Effector CD4-positive, alpha-beta T cell (primary cell): ENCODE measurements around the gene MYH2. TPM values are rescaled to one million over a fixed set of nuclear protein-coding genes. Genes with fewer than 3 reads are reported as not detected.
"Not testable (repeated sequence)": the region's sequence is repeated elsewhere in the genome, so short reads cannot be mapped to it uniquely, and the experiment has no call there.

ENCODE experiments used
- DNase-seq: peaks from one replicate; pipeline ENCODE4 v3.0.0-alpha.2; 2020
- total RNA-seq: gene quantifications from one replicate; lab custom pipeline; 2026; lab: John Stamatoyannopoulos, UW

The MYH2 gene
- total RNA-seq = not detected

DNA sequence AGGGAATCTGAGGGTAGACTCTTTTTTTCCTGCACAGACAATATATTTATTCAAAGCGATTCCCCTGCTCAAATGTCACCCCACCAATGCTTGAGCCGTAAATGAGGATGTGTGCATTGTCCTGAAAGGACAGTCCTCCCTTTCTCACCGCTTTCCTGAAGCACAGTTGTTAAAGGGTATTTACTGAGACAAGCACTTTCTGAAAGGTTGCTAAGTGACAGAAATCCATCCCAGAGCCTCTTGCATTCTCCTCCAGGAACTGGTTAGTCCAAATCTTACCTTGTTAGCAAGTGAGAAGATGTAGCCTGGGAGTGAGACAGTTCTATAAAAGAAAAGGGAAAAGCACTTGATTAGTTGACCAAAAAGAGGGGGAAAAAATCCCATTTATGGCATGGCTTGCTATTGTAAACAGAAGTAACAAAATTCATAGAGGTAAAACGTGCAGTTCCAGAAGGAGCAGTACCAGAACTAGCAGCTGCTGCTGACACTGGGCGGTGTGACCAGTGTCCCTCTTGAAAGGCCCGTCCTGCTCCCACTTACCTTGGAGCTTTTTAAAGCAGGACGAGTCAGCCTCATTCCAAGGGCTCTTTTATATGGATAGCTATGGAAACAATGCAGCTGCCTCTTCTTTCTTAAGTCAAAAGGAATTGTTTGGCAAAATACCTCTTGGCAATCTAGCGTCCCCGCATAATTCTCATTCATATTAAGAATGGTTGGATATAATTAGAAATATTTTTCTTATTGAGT is at the start of gene MYH2:
Gene MYH2 (minus strand): TSS at position 563 of the 747 bp plus-strand sequence. CDS start 1,738 bp downstream, outside the sequence.
- no peak for DNase-seq

DNA sequence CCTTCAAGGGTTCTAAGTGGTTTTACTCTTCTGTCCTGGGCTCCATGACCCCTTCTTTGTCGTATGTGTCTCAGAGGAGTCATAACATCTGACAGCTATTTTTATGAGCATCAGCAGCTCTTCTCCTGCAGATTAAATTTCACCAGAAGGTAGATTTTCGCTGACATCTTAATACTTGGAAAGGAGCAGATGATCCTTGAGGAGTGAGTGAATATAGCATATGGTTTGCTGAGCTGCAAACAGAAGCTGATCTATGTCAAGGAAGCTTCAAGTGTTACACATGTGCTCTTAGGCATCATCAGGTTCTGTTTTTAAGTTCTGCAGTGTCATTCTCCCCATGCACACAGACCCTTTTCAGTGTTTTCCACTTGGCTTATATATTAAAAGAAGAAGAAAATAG is 49.2 kb upstream of the MYH2 start:
- DNase-seq = no peak

DNA sequence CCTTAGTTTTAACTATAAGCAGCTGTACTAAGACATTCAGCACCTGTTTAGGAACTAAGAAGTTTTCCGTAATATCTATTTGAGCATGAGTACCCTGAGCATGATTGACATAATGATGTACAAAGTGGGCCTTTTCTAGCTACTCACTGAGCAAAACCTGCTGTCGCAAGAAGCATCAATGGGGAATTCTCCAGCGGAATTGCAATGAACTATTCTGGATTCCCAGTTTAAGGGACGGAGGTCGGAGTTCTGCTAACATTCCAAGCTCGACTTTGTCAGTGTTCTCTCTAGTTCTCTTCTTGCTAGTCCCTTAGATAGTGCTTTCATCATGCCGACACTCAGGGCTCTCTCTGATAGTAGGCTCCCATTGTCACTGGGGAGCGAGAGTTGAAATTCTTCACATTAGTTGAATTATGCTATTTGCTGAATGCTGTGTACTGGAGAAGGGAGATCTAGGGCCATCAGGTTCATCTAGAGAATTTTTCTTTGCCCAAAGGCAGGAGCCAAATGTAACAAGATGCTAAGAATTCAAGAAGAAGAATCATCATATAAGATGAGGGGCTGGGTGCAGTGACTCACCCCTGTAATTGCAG is 40.2 kb upstream of the MYH2 start:
- no peak for DNase-seq

DNA sequence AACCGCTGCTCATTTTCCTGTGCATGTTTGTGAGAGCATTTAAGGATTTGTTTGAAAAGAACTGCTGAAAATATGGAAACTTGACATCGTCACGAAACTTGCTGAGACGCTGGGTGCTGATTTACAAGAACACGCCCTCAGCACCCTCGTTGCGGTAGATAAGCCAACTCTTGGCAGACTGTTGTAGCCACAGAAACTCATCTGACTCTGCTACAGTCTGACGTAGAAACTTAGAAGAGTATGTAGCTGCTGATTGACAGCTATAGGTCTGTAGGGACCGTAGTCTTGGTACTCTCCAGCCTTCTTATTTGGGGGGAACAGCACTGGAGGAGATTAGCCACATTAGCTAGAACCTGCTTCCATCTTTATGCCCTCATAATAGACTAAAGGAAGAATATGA is 36.1 kb upstream of the MYH2 start:
- no peak for DNase-seq

DNA sequence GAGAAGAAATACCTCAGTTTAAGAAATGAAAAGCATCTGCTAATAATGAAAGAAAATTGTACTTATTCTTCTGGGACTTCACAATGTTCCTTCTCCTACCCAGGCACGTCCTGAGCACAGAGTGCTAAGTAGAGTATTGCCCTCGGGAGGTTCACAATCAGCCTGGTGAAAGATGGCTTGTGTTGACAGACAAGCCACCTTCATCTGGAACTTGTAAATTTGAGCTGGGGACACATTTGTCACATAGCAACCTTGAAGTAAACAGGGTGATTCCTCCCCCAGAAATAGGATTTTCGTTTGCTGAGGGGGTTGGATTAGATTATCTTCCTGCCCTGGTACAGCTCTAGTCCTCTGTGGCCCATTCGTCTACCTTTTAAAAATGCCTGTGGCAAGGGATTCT is 34.4 kb upstream of the MYH2 start:
- no peak for DNase-seq

DNA sequence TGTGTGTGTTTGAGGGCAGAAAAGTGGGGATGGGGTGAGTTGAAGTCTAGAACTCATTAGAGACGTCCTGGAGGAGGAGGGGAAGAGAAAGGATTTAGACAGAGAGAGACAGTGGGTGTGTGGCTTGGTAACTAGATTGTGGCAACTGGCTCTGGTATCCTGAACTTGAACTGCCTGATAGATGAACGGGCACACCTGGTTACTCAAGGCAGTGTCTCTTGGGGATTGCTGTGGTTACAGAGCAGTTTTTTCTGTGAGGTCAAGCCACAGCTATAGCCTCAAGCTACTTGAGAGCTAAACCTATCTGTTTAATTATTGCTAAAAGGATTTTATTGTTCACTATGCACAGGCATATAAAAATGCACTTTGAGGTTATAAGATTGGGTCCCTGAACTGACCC is 29.8 kb upstream of the MYH2 start:
- no peak for DNase-seq

DNA sequence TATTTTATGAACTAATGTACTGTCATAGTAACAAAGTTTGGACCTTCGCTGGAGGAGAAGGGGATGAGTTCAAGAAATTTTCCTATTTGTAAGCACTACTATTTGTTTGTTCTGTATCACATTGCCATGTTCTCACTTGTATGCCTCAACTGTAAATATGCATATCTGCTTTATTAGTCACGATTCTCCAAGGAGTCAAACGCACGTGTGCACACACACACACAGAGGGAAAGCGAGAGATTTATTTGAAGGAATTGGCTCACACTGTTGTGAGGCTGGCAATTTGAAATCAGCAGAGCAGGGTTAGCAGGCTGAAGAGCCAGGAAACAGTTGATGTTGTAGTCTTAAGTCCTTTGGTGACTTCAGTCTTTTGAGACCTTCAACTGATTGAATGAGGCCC is 24.9 kb upstream of the MYH2 start:
- no peak for DNase-seq

DNA sequence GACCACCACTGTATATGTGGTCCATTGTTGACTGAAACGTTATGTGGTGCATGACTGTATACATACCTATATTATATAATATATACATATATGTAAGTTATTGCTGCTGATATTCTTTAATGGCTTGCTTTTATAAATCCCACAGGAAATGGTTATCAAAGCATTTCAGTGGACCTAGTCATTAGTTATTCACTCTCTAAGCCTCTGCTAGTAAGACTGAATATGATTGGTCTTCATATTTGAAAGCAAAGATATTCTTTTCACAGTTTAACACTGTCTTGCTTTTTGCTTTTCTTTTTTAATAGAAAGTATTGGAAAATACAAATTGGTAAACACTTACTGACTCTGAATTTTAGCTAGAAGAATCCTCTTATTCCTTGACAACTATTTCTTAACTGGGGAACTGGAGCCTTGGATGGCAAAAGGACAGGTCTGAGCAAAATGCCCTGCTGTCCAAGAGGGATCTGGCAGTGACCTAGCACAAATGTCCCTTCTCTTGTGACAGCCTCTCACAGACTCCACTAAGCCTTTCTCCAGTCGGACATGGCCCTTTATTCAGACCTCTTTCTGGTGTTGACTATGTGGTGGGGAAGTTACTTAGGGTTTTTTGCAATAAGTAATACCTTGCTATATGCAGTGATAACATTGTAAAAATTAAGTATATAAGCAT is 14.7 kb upstream of the MYH2 start:
- no peak for DNase-seq

DNA sequence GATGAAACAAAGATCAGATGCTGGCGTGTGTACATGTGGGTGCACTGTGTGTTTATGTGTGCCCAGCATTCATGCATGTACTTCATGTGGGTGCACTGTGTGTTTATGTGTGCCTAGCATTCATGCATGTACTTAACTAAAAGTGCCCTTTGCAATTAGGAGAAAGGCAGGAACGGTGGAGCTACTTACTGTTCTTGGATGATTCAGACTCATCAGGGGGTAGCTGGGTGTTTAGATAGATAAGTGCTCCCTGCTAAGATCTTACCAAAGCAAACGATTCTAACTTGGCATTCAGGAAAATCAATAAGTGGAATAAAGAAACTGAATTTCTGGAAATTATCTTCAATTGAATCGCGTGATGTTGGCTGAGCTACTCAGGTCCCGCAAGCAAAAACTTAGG is 8.6 kb upstream of the MYH2 start:
- no peak for DNase-seq

DNA sequence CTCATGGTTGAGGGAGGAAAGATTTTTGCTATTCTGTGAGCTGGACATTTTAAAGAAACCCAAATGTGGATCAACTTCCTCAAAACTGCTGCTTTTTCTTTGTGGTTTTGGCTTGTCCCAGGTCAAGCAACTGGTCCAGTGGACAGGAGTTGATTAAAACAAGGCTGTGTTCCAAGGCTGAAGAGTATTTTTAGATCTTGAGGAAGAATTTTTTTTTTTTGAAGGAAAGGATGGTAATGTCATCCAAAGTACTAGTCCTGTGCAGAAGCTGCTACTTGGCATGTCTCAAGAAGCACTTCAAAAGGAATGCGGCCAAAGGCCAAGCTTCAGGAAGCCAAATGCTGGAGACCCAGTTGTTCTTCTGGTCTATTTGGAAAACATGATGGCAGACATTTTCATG is 8.0 kb upstream of the MYH2 start:
- no peak for DNase-seq

DNA sequence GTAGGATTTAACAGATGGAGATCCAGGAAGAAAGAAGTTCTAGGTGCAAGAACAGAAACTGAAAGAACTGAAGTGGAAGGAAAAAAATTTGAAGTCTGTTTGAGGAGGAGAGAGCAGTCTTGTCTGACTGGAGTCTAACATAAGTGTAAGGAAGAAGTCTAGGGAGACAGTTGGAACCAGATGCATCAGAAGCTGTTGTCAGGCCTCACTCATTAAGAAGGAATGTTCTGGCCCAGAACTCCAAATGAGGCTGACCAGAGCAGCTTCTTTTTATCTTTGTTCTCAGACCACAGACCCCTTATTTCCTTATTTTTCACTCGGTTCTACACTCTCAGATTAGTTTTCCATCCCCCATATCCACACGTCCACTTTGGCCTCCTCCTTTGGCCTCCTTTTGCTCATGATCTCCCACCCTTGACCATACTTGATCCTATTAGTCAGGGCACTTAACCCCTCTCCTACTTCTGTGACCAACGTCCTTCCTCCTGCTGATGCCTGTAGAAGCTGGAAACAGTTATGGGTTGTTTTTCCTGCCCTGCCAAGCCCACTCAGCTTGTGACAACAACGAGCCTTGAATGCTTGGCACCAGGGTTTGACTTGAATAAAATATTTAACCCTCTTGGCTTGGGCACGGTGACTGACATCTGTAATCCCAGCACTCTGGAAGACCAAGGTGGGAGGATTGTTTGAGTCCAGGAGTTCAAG is 7.0 kb upstream of the MYH2 start:
- no peak for DNase-seq

DNA sequence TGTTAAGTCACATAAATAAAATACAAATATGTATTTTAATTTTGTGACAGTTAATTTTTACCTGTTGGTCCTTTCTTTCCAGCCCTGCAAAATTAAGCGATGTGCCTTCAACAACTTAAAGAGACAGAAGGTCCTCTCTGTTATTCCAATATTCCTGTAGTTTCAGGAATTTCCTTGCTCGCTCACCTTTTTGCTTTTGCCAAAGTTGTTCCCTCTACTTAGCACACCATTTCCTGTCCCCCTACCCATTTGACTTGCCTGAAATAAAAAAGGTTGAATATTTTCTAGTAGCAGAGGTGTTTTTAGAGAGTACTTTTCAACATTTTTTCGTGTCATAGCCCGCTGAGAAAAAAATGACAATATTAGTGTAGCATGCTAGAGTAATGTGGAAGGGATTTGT is 556 bp upstream of the MYH2 start:
- DNase-seq = no peak

DNA sequence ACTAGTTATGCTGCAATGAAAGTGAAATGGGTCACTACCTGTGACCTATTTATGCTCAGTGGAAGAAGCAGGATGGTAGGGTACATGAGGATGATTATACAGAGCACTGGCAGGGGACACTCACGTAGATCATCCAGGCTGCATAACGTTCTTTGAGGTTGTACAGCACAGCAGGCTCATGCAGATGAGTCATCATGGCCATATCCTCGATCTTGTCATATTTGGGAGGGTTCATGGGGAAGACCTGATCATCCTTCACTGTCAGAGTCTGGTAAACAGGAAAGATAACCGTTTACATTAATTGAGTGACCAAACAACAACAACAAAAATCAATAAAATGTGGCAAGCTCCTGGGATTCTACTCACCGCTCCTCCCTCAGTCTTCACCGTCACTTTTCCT is 2.1 kb downstream of the MYH2 start:
- no peak for DNase-seq

DNA sequence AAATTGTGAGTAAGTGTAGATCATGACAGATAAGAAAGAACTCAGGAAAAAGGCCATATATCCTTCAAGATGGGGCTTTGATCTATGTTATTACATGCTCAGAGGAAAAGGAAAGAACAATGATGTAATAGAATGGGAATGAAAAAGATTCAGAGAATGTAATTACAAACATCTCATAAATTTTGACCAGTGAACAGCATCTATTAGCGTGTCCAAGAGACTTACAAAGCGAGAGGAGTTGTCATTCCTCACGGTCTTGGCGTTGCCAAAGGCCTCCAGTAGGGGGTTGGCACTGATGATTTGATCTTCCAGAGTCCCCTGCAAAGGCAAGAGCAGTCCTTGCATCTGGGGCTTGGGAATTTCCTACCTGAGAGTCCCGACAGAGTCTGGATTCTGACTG is 6.0 kb downstream of the MYH2 start:
- not testable (repeated sequence) for DNase-seq

DNA sequence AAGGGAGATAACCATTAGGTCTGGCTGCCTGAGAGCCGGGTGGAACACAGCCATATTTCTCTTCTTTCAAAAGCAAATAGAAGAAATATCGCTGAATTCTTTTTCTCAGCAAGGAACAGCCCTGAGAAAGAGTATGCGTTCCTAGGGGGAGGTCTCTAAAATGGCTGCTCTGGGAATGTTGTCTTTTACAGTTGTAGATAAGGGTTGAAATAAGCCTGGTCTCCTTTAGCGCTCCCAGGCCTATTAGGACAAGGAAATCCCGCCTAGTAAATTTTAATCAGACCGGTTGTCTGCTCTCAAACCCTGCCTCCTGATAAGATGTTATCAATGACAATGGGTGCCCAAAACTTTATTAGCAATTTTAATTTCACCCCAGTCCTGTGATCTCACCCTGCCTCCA is 8.3 kb downstream of the MYH2 start:
- DNase-seq = not testable (repeated sequence)

DNA sequence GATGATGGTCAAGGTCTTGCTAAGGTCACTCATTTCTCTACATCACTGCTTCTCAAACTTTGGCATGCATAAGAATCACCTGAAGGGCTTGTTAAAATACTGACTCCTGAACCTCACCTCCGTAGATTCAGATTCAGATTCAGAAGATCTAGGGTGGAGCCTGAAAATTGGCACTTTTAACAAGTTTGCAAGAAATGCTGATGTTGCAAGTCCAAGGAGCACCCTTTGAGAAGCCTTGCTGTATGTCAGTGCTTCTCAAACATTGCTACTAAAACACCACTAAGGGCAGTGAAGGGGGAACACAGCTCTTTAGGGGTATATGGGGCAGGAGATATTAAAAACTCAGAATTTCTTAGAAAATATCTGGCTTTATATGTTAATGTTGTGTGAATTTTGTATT is 17.4 kb downstream of the MYH2 start:
- DNase-seq = no peak

DNA sequence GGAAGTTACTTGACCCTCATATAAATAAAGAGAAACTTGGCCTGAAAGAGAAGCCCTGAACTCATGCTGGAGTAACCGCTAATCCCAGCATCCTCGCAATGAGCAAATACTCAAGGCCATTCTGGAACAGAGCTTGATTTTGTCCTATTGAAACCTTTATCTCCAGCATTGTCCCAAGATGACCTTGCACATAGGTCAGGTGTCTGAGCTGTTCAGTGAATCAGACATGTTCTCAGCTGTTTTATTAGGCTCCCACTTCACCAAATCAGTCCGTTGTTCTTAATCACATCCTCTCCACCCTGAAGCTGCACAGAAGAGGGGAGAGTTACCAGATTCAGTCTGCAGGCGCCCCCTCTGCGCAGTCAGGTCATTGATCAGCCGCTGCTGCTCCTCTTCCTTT is 22.0 kb downstream of the MYH2 start:
- no peak for DNase-seq

DNA sequence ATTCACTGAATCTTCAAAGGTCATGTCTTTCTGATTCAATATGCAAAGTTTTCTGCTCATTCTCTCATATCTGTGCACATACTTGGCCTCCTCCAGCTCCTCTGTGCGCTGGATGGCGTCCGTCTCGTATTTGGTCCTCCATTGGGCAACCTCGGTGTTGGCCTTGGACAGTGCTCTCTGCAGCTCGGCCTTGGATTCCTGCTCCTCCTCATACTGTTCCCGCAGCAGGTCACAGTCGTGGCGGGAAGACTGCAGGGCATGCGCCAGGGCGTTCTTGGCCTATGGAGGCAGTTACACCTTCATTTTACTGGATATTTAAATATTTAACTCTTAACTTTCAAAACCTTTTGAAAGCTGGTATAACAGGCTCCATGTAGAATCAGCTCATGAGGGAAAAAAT is 22.9 kb downstream of the MYH2 start:
- no peak for DNase-seq

DNA sequence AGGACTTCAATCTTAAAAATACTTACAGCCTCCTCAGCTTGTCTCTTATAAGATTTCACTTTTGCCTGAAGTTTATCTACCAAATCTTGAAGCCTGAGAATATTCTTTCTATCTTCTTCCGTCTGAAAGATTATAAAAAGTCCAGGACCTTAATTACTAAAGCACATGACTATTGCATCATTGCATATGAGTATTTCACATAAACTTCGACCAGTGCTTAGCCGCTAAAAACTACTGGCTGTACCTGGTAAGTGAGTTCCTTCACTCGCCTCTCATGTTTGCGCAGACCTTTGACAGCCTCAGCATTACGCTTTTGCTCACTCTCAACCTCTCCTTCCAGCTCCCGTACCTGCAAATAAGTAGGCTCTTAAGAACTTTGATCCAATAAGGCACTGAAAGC is 26.4 kb downstream of the MYH2 start:
- DNase-seq = no peak

DNA sequence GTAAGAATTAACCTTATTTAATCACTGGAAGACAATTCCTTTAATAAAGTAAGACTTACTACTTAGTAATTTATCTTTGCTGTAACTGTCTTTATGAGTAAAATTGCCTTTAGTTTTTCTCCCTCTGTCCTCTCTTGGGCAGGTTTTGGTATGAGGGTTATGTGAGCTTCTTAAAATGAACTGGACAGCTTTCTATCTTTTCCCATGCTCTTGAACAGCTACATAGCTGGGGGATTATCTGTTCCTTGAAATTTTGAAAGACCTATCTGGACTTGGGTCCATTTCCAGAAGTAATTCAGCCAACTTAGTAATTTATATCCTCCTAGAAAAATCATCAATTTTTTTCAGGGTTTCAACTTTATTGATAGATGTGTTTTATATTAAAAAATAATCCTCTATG is 27.5 kb downstream of the MYH2 start:
- DNase-seq = no peak

DNA sequence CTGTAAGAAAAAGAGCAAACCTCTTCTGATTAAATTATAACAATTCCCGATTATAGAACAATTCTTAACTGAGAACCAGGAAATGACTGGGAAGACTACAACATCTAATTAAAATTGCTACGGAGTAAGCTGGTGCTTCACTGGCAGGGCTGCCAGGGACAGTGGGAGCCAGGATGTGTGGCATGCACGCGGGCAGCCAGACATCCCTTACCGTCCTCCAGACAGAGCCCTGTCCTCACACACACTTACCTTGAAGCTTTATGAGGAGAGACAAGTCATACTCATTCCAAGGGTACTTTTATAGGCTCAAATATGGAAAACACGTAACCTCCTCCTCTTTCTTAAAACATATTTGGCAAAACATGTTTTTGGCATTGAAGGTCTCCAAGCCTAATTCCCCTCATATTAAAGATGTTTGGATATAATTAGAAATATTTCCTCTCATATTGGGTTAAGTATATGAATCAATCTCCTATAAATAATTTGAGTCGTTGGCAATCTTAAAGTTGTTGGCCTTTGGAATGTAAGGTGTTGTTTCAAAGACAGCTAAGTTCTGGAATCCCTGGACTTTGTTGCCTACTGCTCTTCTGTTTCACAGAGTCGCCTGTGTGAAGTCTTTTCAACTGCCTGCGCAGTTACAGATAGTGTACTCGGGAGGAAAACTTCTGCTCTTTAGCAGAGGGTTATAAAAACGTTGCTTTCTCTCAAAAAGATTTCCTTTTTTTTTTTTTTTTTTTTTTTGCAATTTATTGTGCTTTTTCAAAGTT is 31.0 kb downstream of the MYH2 start, which contains the start of gene MYH1:
Gene MYH1 (minus strand): TSS at position 272 of the 767 bp plus-strand sequence. CDS start 1,900 bp downstream, outside the sequence.
- no peak for DNase-seq

DNA sequence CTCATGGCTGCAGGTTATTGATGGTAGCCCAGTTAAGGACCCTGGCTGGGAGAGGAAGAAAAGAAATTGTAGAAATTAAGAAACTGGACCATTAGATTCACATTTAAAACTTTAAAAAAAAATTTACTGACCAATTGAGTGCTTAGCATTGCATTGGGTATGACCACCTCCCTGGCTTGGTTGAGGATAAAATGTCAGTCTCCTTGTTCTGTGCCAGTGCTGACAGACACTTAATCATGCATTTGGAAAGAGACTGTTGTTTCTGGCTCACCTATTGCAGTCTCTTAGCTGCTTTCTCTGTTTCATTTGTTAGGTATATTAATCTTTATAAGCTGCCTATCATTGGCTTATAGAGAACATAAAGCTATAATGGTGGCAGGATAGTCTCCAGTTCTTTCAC is 32.8 kb downstream of the MYH2 start:
- DNase-seq = no peak

DNA sequence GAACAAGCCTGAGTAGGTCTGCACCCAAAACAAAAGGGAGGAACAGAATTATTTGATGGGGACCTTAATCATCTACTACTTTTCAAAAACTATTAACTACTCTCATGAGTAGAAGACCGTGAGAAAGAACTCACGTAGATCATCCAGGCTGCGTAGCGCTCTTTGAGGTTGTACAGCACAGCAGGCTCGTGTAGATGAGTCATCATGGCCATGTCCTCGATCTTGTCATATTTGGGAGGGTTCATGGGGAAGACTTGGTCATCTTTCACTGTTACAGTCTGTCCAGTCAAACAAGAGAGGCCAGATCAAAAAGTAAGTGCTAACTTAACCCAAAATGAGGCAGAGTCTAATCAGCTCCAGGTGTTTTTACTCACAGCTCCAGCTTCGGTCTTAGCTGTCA is 33.4 kb downstream of the MYH2 start:
- DNase-seq = no peak
